SU-DHL-6 (cell line): Measurements from ENCODE around the gene UQCR11.

Experiments
- CTCF ChIP-seq: fragments of 200-600 bp; sonication (generic); IDR thresholded peaks from one replicate; pipeline ENCODE4 v1.5.1; 2017; ENCODE audit warnings: antibody characterized with exemption, mild to moderate bottlenecking, low read length, moderate library complexity; ENCODE audit not compliant: insufficient read depth, poor library complexity, severe bottlenecking
- EZH2phosphoT487 ChIP-seq: fragments of 200-600 bp; sonication (generic), shearing (Covaris generic); conservative IDR thresholded peaks from 2 replicates; pipeline ENCODE4 v1.6.1; 2018; ENCODE audit warnings: mild to moderate bottlenecking, antibody characterized with exemption, low read length, moderate library complexity, mixed read lengths

- TF ChIP-seq CTCF (no peak), EZH2phosphoT487 (no peak)
These were observed 42.5 kb upstream of the UQCR11 start for GRCh38 chr19:1647501-1648458.
